ENCODE measurements around the gene NID1. TPM values are rescaled to one million over a fixed set of nuclear protein-coding genes. Genes with fewer than 3 reads are reported as not detected.
A peak's percentile ranks its signal among the peaks of the same experiment; 100 is the strongest.

Gene NID1
- polyA plus RNA-seq, 1 donor (not counting 4 experiments of a cell fraction or from before 2014, with no cell fraction given) = 1.8 TPM

DNA sequence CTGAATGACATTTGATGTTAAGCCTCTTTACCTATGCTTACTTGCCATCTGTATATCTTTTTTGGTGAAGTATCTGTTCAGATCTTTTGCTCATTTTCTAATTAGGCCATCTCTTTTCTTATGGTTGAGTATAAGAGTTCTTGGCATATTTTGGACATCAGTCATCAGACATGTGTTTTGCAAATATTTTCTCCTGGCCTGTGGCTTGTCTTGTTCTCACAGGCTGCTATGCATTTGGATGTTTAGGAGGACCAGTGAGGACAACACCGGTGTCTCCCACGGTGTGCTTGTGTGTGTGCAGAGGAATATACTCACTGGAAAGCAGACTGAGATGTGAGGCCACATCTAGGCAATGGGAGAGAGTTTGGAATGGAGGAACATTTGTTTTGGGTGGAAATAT, 111.1 kb downstream of the NID1 start:
- H3K9ac ChIP-seq (ENCODE audit: control insufficient read depth, extremely low read depth, insufficient read depth, low read length) = no peak overlapping the region
- H3K79me2 ChIP-seq (ENCODE audit: control insufficient read depth, insufficient read depth, low read length) = no peaks in the 10 kb centered on the region
- H3K4me2 ChIP-seq (ENCODE audit: control insufficient read depth, extremely low read depth, insufficient read depth, low read depth, low read length) = peak overlapping the region; percentile 22
- TF ChIP-seq, protein P1, sequence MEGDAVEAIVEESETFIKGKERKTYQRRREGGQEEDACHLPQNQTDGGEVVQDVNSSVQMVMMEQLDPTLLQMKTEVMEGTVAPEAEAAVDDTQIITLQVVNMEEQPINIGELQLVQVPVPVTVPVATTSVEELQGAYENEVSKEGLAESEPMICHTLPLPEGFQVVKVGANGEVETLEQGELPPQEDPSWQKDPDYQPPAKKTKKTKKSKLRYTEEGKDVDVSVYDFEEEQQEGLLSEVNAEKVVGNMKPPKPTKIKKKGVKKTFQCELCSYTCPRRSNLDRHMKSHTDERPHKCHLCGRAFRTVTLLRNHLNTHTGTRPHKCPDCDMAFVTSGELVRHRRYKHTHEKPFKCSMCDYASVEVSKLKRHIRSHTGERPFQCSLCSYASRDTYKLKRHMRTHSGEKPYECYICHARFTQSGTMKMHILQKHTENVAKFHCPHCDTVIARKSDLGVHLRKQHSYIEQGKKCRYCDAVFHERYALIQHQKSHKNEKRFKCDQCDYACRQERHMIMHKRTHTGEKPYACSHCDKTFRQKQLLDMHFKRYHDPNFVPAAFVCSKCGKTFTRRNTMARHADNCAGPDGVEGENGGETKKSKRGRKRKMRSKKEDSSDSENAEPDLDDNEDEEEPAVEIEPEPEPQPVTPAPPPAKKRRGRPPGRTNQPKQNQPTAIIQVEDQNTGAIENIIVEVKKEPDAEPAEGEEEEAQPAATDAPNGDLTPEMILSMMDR (optimal IDR thresholded peaks at IDR 0.05 in 1 of 3, IDR thresholded peaks at IDR 0.05 in 1 of 3, conservative IDR thresholded peaks at IDR 0.05 in 1 of 3; ENCODE audit: extremely low read depth in 1 of 3, insufficient read depth in 2 of 3, low read length in 3 of 3) = no peak
- no peak for TF ChIP-seq EZH2 (IDR thresholded peaks at IDR 0.05; ENCODE audit: low read length)
- no peaks in the 10 kb centered on the region for H3K9me3 ChIP-seq (ENCODE audit: control insufficient read depth, low read depth, low read length)
- H3K27me3 ChIP-seq (ENCODE audit: control insufficient read depth, extremely low read depth, insufficient read depth, low read length) = no peaks in the 10 kb centered on the region
- H4K20me1 ChIP-seq (ENCODE audit: control insufficient read depth, extremely low read depth, insufficient read depth, low read length) = no peaks in the 10 kb centered on the region
- FAIRE-seq = peak; percentile 80
- dilution Hi-C loops (cut with MboI; ENCODE audit: extremely low pct_ligation_motif_present, low sequenced_read_pairs) = no loop called here
- peak overlapping the region; percentile 52 for H3K27ac ChIP-seq (ENCODE audit: control insufficient read depth, insufficient read depth, low read length)
- H3K4me3 ChIP-seq (ENCODE audit: control insufficient read depth in 2 of 3, extremely low read depth in 1 of 3, insufficient read depth in 2 of 3, low read depth in 1 of 3, low read length in 3 of 3) = no peak overlapping the region
- no peaks in the 10 kb centered on the region for H3K9me1 ChIP-seq (ENCODE audit: control insufficient read depth, extremely low read depth, insufficient read depth, low read length)
- peaks cover 16% of the 10 kb centered on the region for H3K4me1 ChIP-seq (ENCODE audit: control insufficient read depth, extremely low read depth, insufficient read depth, low read length)
- DNase-seq (ENCODE audit: low read depth, low spot score) = no peak
- peaks cover 0 to 1% of the 10 kb centered on the region in 2 experiments for H3K36me3 ChIP-seq (ENCODE audit: control insufficient read depth in 2 of 2, extremely low read depth in 1 of 2, insufficient read depth in 2 of 2, low read length in 2 of 2)
- H2AFZ ChIP-seq (ENCODE audit: control insufficient read depth, low read length) = peak overlapping the region; percentile 21

DNA sequence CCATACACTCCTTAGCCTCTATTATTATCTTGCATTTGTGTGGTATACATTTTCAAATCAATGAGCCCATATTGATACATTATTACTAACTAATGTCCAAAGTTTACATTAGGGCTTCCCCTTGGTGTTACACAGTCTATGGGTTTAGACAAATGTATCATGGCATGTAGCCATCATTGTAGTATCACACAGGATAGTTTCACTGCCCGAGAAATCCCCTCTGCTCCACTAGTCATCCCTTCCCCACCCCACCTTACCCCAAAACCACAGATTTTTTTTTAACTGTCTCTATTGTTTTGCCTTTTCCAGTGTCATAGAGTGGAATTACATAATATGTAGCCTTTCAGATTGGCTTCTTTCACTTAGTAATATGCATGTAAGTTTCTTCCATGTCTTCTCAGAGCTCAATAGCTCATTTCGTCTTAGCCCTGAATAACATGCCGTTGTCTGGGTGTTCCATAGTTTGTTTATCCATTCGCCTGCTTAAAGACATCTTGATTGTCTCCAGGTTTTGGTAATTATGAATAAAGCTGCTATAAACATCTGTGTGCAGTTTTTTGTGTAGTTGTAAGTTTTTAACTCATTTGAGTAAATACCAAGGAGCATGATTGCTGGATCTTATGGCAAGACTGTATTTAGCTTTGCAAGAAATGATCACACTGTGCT, 111.8 kb downstream of the NID1 start:
- peaks cover 16% of the 10 kb centered on the region for H3K4me1 ChIP-seq (ENCODE audit: control insufficient read depth, extremely low read depth, insufficient read depth, low read length)
- TF ChIP-seq, protein P1 (optimal IDR thresholded peaks at IDR 0.05 in 1 of 3, IDR thresholded peaks at IDR 0.05 in 1 of 3, conservative IDR thresholded peaks at IDR 0.05 in 1 of 3; ENCODE audit: extremely low read depth in 1 of 3, insufficient read depth in 2 of 3, low read length in 3 of 3) = no peak
- no peak for TF ChIP-seq EZH2 (IDR thresholded peaks at IDR 0.05; ENCODE audit: low read length)
- no peak overlapping the region for H3K4me3 ChIP-seq (ENCODE audit: control insufficient read depth in 2 of 3, extremely low read depth in 1 of 3, insufficient read depth in 2 of 3, low read depth in 1 of 3, low read length in 3 of 3)
- no peak for DNase-seq (ENCODE audit: low read depth, low spot score)
- no peak for FAIRE-seq
- peak overlapping the region; percentile 52 for H3K27ac ChIP-seq (ENCODE audit: control insufficient read depth, insufficient read depth, low read length)
- H3K79me2 ChIP-seq (ENCODE audit: control insufficient read depth, insufficient read depth, low read length) = no peaks in the 10 kb centered on the region
- H3K4me2 ChIP-seq (ENCODE audit: control insufficient read depth, extremely low read depth, insufficient read depth, low read depth, low read length) = no peak overlapping the region
- no peaks in the 10 kb centered on the region for H3K9me1 ChIP-seq (ENCODE audit: control insufficient read depth, extremely low read depth, insufficient read depth, low read length)
- H3K27me3 ChIP-seq (ENCODE audit: control insufficient read depth, extremely low read depth, insufficient read depth, low read length) = no peaks in the 10 kb centered on the region
- H4K20me1 ChIP-seq (ENCODE audit: control insufficient read depth, extremely low read depth, insufficient read depth, low read length) = no peaks in the 10 kb centered on the region
- H3K9ac ChIP-seq (ENCODE audit: control insufficient read depth, extremely low read depth, insufficient read depth, low read length) = no peak overlapping the region
- H2AFZ ChIP-seq (ENCODE audit: control insufficient read depth, low read length) = no peak overlapping the region
- peaks cover 0 to under 1% of the 10 kb centered on the region in 2 experiments for H3K36me3 ChIP-seq (ENCODE audit: control insufficient read depth in 2 of 2, extremely low read depth in 1 of 2, insufficient read depth in 2 of 2, low read length in 2 of 2)
- no peaks in the 10 kb centered on the region for H3K9me3 ChIP-seq (ENCODE audit: control insufficient read depth, low read depth, low read length)
- dilution Hi-C loops (cut with MboI; ENCODE audit: extremely low pct_ligation_motif_present, low sequenced_read_pairs) = no loop called here

Data from keratinocyte (primary cell).